ENCODE measurements around the gene MAP3K13.

DNA sequence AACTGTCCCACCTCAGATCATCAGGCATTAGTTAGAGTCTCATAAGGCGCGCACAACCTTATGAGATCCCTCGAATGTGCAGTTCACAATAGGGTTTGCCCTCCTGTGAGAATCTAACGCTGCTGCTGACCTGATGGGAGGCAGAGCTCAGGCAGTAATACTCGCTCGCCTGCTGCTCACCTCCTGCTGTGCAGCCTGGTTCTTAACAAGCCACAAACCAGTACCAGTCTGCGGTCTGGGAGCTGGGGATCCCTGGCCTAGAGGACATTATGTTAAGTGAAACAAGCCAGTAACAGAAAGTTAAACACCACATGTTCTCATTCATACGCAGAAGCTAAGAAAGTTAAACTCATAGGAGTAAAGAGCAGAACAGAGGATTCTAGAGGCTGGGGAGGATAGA is 47.0 kb downstream of the MAP3K13 start:
- TF ChIP-seq POLR2A (IDR thresholded peaks at IDR 0.05): no peak
- TF ChIP-seq, protein P1, sequence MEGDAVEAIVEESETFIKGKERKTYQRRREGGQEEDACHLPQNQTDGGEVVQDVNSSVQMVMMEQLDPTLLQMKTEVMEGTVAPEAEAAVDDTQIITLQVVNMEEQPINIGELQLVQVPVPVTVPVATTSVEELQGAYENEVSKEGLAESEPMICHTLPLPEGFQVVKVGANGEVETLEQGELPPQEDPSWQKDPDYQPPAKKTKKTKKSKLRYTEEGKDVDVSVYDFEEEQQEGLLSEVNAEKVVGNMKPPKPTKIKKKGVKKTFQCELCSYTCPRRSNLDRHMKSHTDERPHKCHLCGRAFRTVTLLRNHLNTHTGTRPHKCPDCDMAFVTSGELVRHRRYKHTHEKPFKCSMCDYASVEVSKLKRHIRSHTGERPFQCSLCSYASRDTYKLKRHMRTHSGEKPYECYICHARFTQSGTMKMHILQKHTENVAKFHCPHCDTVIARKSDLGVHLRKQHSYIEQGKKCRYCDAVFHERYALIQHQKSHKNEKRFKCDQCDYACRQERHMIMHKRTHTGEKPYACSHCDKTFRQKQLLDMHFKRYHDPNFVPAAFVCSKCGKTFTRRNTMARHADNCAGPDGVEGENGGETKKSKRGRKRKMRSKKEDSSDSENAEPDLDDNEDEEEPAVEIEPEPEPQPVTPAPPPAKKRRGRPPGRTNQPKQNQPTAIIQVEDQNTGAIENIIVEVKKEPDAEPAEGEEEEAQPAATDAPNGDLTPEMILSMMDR (IDR thresholded peaks at IDR 0.05): no peak

All from adrenal gland (tissue), 5 donors.